ENCODE measurements around the gene SMG6. TPM values are rescaled to one million over a fixed set of nuclear protein-coding genes. Genes with fewer than 3 reads are reported as not detected.
A peak's percentile ranks its signal among the peaks of the same experiment; 100 is the strongest.

The SMG6 gene
- total and polyA plus RNA-seq, 2 experiments from 2014 or later: 16.8 to 63.1 TPM

DNA sequence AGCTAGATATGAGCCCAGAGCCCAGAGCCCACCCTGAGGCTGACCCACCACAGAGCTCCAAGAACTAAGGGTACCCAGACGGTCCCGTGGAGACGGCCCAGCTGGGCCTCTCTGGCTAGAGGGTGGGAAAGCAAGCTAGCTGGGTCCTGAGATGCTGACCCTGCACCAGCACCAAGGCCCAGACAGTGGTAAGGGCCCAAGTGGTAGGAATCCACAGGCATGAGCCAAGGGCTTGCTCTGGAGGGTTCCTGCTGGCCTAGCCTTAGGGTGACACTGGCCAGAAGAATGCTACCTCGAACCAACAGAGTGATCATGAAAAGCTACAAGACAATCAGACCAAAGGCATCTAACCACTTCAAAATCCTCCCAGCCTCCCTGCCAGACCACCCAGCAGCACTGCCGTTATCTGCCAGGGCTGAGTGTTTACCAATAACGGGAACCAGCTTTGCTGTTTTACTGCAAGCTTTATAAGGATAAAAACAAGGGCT lies 235.5 kb downstream of the SMG6 start:
- H3K4me3 ChIP-seq: no peak overlapping the region
- peak overlapping the region; percentile 73 for H3K9ac ChIP-seq
- TF ChIP-seq EZH2phosphoT487 (IDR thresholded peaks at IDR 0.05; ENCODE audit: insufficient read depth, low read depth): no peak
- no peak for TF ChIP-seq EZH2 (IDR thresholded peaks at IDR 0.05; ENCODE audit: insufficient read depth, poor library complexity, severe bottlenecking)
- no peaks in the 10 kb centered on the region for H3K27me3 ChIP-seq (replicated peaks; ENCODE audit: insufficient read depth)
- H3K4me1 ChIP-seq (ENCODE audit: insufficient read depth): peaks cover 61% of the 10 kb centered on the region
- no peaks in the 10 kb centered on the region for H3K9me3 ChIP-seq (ENCODE audit: low read depth)
- in situ Hi-C loops (cut with MboI): loop anchor here (10.0 kb wide), 1 partner anchor 177 kb away; no protein-coding TSS in a partner anchor
- no peaks in the 10 kb centered on the region for H4K20me1 ChIP-seq (ENCODE audit: insufficient read depth)
- H3K9me2 ChIP-seq (ENCODE audit: insufficient read depth): no peaks in the 10 kb centered on the region
- WGBS, 2 experiments (ENCODE audit: low coverage in 1 of 2, low lambda C conversion rate in 2 of 2, missing lambda C conversion rate in 2 of 2): 21 to 22% methylated on average over 6 of the region's 6 CpGs
- no peaks in the 10 kb centered on the region for H3K36me3 ChIP-seq (ENCODE audit: low read depth)
- H3K27ac ChIP-seq: peak overlapping the region; percentile 96
- H3K79me2 ChIP-seq (ENCODE audit: insufficient read depth): no peaks in the 10 kb centered on the region; the same call in 1 of the 2 replicates
- peak; percentile 95 for DNase-seq
- peak overlapping the region; percentile 32 for H3K4me2 ChIP-seq (ENCODE audit: unreplicated experiment)
- H2AFZ ChIP-seq: no peak overlapping the region
- peaks cover 56% of the 10 kb centered on the region for H3F3A ChIP-seq (ENCODE audit: insufficient read depth)

DNA sequence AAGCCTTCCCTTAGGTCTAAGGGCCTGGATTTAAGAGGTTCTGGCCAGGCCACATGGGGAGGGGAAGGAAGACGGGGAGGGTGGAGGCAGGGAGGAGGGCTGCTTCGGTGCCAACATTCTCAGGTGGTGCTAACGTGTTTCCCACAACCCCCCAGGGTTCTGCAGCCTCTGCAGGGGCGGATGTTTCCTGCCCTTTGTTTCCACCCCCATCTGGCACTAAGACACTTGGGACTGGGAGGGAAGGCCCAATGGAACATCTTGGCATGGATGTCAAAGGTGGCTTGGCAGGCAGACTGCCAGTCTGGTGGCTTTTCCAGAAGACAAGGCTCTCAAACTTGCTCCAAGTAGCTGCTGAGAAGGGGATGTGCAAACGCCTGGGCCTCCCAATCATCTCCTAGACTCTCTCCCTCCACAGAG lies 236.0 kb downstream of the SMG6 start:
- Histone ChIP-seq H3K4me3 (no peak overlapping the region), H3K36me3 (ENCODE audit: low read depth) (no peaks in the 10 kb centered on the region), H3K27me3 (replicated peaks; ENCODE audit: insufficient read depth) (no peaks in the 10 kb centered on the region), H3F3A (ENCODE audit: insufficient read depth) (peaks cover 58% of the 10 kb centered on the region), H3K27ac (peak overlapping the region; percentile 96), H3K79me2 (ENCODE audit: insufficient read depth) (no peaks in the 10 kb centered on the region; the same call in 1 of the 2 replicates), H3K4me2 (ENCODE audit: unreplicated experiment) (peak overlapping the region; percentile 37), H4K20me1 (ENCODE audit: insufficient read depth) (no peaks in the 10 kb centered on the region), H3K4me1 (ENCODE audit: insufficient read depth) (peaks cover 66% of the 10 kb centered on the region), H3K9me2 (ENCODE audit: insufficient read depth) (no peaks in the 10 kb centered on the region), H3K9ac (peak overlapping the region; percentile 73), H3K9me3 (ENCODE audit: low read depth) (no peaks in the 10 kb centered on the region), H2AFZ (no peak overlapping the region)
- DNase-seq: peak; percentile 68
- in situ Hi-C loops (cut with MboI): loop anchor here (10.0 kb wide), 1 partner anchor 177 kb away; no protein-coding TSS in a partner anchor
- 22 to 34% methylated on average over 5 of the region's 5 CpGs for WGBS, 2 experiments (ENCODE audit: low coverage in 1 of 2, low lambda C conversion rate in 2 of 2, missing lambda C conversion rate in 2 of 2)
- TF ChIP-seq EZH2phosphoT487 (IDR thresholded peaks at IDR 0.05; ENCODE audit: insufficient read depth, low read depth) (no peak), EZH2 (IDR thresholded peaks at IDR 0.05; ENCODE audit: insufficient read depth, poor library complexity, severe bottlenecking) (no peak)

DNA sequence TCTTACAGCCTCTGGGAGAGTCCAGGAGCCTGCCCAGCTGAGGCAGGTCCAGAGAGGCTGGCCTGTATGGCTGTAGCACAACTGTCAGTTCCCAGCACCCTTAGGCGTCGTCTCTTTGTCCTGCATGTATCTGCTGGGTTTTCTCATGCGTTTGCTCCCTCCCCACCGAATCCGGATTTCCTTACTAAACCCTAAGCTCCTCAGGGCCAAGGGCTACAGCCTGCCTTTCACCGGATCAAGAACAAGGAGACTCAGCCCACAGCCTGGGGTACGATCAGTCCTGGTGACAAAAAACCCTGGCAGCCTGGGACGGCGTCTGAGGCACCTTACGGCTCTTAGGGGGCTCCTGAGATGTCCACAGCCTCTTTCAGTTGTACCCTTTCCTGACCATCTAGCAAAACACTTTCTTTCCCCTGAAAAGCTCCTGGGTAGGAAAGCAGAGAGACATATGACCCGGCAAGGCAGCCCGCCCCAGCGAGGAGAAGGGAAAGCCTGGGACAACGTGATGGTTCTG lies 236.5 kb downstream of the SMG6 start:
- H3K27me3 ChIP-seq (replicated peaks; ENCODE audit: insufficient read depth): no peaks in the 10 kb centered on the region
- H3K9ac ChIP-seq: peak overlapping the region; percentile 73
- TF ChIP-seq EZH2 (IDR thresholded peaks at IDR 0.05; ENCODE audit: insufficient read depth, poor library complexity, severe bottlenecking) (no peak), EZH2phosphoT487 (IDR thresholded peaks at IDR 0.05; ENCODE audit: insufficient read depth, low read depth) (no peak)
- H3K4me2 ChIP-seq (ENCODE audit: unreplicated experiment): peak overlapping the region; percentile 37
- WGBS, 2 experiments (ENCODE audit: low coverage in 1 of 2, low lambda C conversion rate in 2 of 2, missing lambda C conversion rate in 2 of 2): 76 to 78% methylated on average over 14 of the region's 14 CpGs
- in situ Hi-C loops (cut with MboI): loop anchor here (10.0 kb wide), 1 partner anchor 178 kb away; no protein-coding TSS in a partner anchor
- peak overlapping the region; percentile 96 for H3K27ac ChIP-seq
- H3K79me2 ChIP-seq (ENCODE audit: insufficient read depth): no peaks in the 10 kb centered on the region; the same call in 1 of the 2 replicates
- no peak overlapping the region for H2AFZ ChIP-seq
- no peaks in the 10 kb centered on the region for H3K36me3 ChIP-seq (ENCODE audit: low read depth)
- H3K4me3 ChIP-seq: no peak overlapping the region
- no peak for DNase-seq
- H3K9me3 ChIP-seq (ENCODE audit: low read depth): no peaks in the 10 kb centered on the region
- H3K4me1 ChIP-seq (ENCODE audit: insufficient read depth): peaks cover 71% of the 10 kb centered on the region
- H4K20me1 ChIP-seq (ENCODE audit: insufficient read depth): no peaks in the 10 kb centered on the region
- no peaks in the 10 kb centered on the region for H3K9me2 ChIP-seq (ENCODE audit: insufficient read depth)
- peaks cover 62% of the 10 kb centered on the region for H3F3A ChIP-seq (ENCODE audit: insufficient read depth)

DNA sequence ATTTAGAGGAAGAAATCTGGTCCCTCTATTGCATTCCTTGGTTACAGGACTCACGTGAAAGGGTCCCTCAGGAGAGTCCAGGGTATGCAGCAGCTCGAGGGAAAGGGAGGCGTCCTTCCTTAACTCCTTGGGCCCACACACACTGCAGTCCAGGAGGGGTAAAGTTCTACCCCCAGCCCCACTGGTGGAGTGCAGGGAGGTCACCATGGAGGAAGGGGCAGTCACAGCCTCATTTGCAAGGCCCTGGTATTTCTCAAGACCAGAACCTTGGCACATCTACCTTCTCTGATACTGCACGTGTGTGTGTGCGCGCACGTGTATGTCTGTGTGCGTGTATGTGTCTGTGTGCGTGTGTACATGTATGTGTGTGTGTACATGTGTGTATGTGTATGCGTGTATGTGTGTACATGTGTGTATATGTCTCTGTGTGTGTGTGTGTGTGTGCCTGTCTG lies 237.6 kb downstream of the SMG6 start:
- H3K9me2 ChIP-seq (ENCODE audit: insufficient read depth): no peaks in the 10 kb centered on the region
- H2AFZ ChIP-seq: no peak overlapping the region
- no peaks in the 10 kb centered on the region for H3K36me3 ChIP-seq (ENCODE audit: low read depth)
- peak overlapping the region; percentile 13 for H3K4me2 ChIP-seq (ENCODE audit: unreplicated experiment)
- H3K27me3 ChIP-seq (replicated peaks; ENCODE audit: insufficient read depth): no peaks in the 10 kb centered on the region
- peaks cover 76% of the 10 kb centered on the region for H3K4me1 ChIP-seq (ENCODE audit: insufficient read depth)
- in situ Hi-C loops (cut with MboI): loop anchor here (10.0 kb wide), 1 partner anchor 179 kb away; no protein-coding TSS in a partner anchor
- peak overlapping the region; percentile 73 for H3K9ac ChIP-seq
- WGBS, 2 experiments (ENCODE audit: low coverage in 1 of 2, low lambda C conversion rate in 2 of 2, missing lambda C conversion rate in 2 of 2): 58% methylated on average over 10 of the region's 10 CpGs
- no peak overlapping the region for H3K4me3 ChIP-seq
- TF ChIP-seq EZH2phosphoT487 (IDR thresholded peaks at IDR 0.05; ENCODE audit: insufficient read depth, low read depth) (0 out of 2 replicates have a peak, but pooled peaks have one; percentile 40), EZH2 (IDR thresholded peaks at IDR 0.05; ENCODE audit: insufficient read depth, poor library complexity, severe bottlenecking) (no peak)
- H3K27ac ChIP-seq: peak overlapping the region; percentile 96
- H3K9me3 ChIP-seq (ENCODE audit: low read depth): no peaks in the 10 kb centered on the region
- no peaks in the 10 kb centered on the region for H4K20me1 ChIP-seq (ENCODE audit: insufficient read depth)
- no peak for DNase-seq
- peaks cover 71% of the 10 kb centered on the region for H3F3A ChIP-seq (ENCODE audit: insufficient read depth)
- peaks cover 4% of the 10 kb centered on the region for H3K79me2 ChIP-seq (ENCODE audit: insufficient read depth)
